GM23248 (cell line): ENCODE results near the gene GSG1L2.
"Not testable (repeated sequence)": the region's sequence is repeated elsewhere in the genome, so short reads cannot be mapped to it uniquely, and the experiment has no call there.

Source experiments
- EZH2 ChIP-seq: fragments of 200-600 bp; sonication (generic); IDR thresholded peaks from 2 replicates; pipeline ENCODE4 v1.6.1; 2018; ENCODE audit warnings: antibody characterized with exemption, mild to moderate bottlenecking; ENCODE audit not compliant: insufficient read depth, poor library complexity, severe bottlenecking
- EZH2phosphoT487 ChIP-seq: fragments of 200-600 bp; sonication (generic); IDR thresholded peaks from 2 replicates; pipeline ENCODE4 v1.6.1; 2018; ENCODE audit warnings: antibody characterized with exemption, moderate library complexity, mild to moderate bottlenecking, low read depth; ENCODE audit not compliant: insufficient read depth

GRCh38 chr17:9783465-9783864, 38.4 kb downstream of the GSG1L2 start:
- not testable (repeated sequence) for TF ChIP-seq EZH2, EZH2phosphoT487
